Loucy (cell line): Measurements from ENCODE around the gene ADORA1.

Source experiments
- CTCF ChIP-seq: fragments of 200-600 bp; sonication (generic); conservative IDR thresholded peaks from 2 replicates; pipeline ENCODE4 v1.5.1; 2014; ENCODE audit warnings: mild to moderate bottlenecking, antibody characterized with exemption, low read length
- EZH2phosphoT487 ChIP-seq: fragments of 200-600 bp; IDR thresholded peaks from 2 replicates; pipeline ENCODE4 v1.6.1; 2018; ENCODE audit warnings: antibody characterized with exemption, mild to moderate bottlenecking, moderate library complexity, borderline replicate concordance

GRCh38 chr1:203091761-203092330 is 35.7 kb upstream of the ADORA1 start:
- TF ChIP-seq CTCF (no peak), EZH2phosphoT487 (no peak)
